ENCODE measurements around the gene RDM1. TPM values are rescaled to one million over a fixed set of nuclear protein-coding genes. Genes with fewer than 3 reads are reported as not detected.

Gene RDM1
- total RNA-seq, 4 donors from 2014 or later = not detected

- H3K27me3 ChIP-seq = no peaks in the 10 kb centered on the region
- in situ Hi-C loops (cut with MboI; ENCODE audit: low sequenced_read_pairs in 4 of 4) = loop anchor here in 1 of 4 donors (25.0 kb wide), 1 partner anchor 94 kb away; no protein-coding TSS in a partner anchor
Measured at GRCh38 chr17:35868737-35869136, 61.8 kb downstream of the RDM1 start, which contains the start of gene HEATR9. Gene HEATR9, minus strand, starts transcription at chr17:35868891. Its CDS starts 149 bp downstream, at chr17:35868742.

More at GRCh38 chr17:35868737-35869136, 61.8 kb downstream of the RDM1 start, which contains the start of gene HEATR9:
- intact Hi-C loops (cut with DNase I; ENCODE audit: low total_unique reads) = no loop called here
- H3K9me3 ChIP-seq = no peaks in the 10 kb centered on the region
- ATAC-seq = no peak
- no peak for DNase-seq
- no peak within 1 kb of the TSS for H3K27ac ChIP-seq
- no peak within 1 kb of the TSS for H3K4me3 ChIP-seq
- H3K4me1 ChIP-seq = no peaks in the 10 kb centered on the region
- H3K36me3 ChIP-seq = no peaks in the 10 kb centered on the region
- no peak for TF ChIP-seq POLR2A (IDR thresholded peaks at IDR 0.05)
- TF ChIP-seq CTCF (IDR thresholded peaks at IDR 0.05 in 4 of 5, conservative IDR thresholded peaks at IDR 0.05 in 1 of 5) = no peak

Other genes starting within 250 kb of the RDM1 start
- 10 to 100 TPM in 2 of 4 donors, 1 to 10 TPM in 2; 4.7 to 13.8 (median 10.0) TPM for gene RASL10B, start 199.1 kb downstream of the RDM1 start, total RNA-seq
- gene GAS2L2, start 177.5 kb downstream of the RDM1 start, total RNA-seq = under 1 TPM in 2 of 4 donors, not detected in 2; 0.15 to 0.75 TPM
- gene C17orf50, start 169.9 kb downstream of the RDM1 start, total RNA-seq = not detected
- gene MMP28, start 135.1 kb downstream of the RDM1 start, total RNA-seq = 10 to 100 TPM in 1 of 4 donors, 1 to 10 TPM in 3; 3.1 to 10.3 (median 5.9) TPM
- gene TAF15, start 121.3 kb downstream of the RDM1 start, total RNA-seq = 10 to 100 TPM; 25.2 to 39.5 (median 31.6) TPM
- not detected for gene HEATR9, start 61.9 kb downstream of the RDM1 start, total RNA-seq
- 1 to 10 TPM in 3 of 4 donors, under 1 TPM in 1; 0.55 to 2.1 (median 1.8) TPM for gene CCL5, start 50.4 kb downstream of the RDM1 start, total RNA-seq
- gene LYZL6, start 12.9 kb upstream of the RDM1 start, total RNA-seq = not detected
- gene CCL16, start 50.7 kb upstream of the RDM1 start, total RNA-seq = under 1 TPM in 1 of 4 donors, not detected in 3; 0.33 TPM
- 10 to 100 TPM in 2 of 4 donors, 1 to 10 TPM in 2; 4.9 to 25.9 (median 12.1) TPM for gene CCL14, start 56.0 kb upstream of the RDM1 start, total RNA-seq
- not detected for gene CCL15, start 70.8 kb upstream of the RDM1 start, total RNA-seq
- gene CCL23, start 87.2 kb upstream of the RDM1 start, total RNA-seq = not detected
- 1 to 10 TPM in 1 of 4 donors, under 1 TPM in 1, not detected in 2; 0.71 to 4.1 TPM for gene CCL18, start 133.5 kb upstream of the RDM1 start, total RNA-seq
- 1 to 10 TPM in 1 of 4 donors, under 1 TPM in 1, not detected in 2; 0.68 to 1.7 TPM for gene CCL3, start 159.4 kb upstream of the RDM1 start, total RNA-seq
- under 1 TPM in 2 of 4 donors, not detected in 2; 0.42 to 0.49 TPM for gene CCL4, start 173.1 kb upstream of the RDM1 start, total RNA-seq
- gene TBC1D3B, start 245.9 kb upstream of the RDM1 start, total RNA-seq = 1 to 10 TPM in 1 of 4 donors, under 1 TPM in 1, not detected in 2; 0.98 to 4.8 TPM

Data from gastrocnemius medialis (tissue), 4 donors.